SU-DHL-6 (cell line): ENCODE results near the gene SDK2.

Experiments
- H2AFZ ChIP-seq: fragments of 200-600 bp; sonication (generic); 2 replicates; pipeline ENCODE4 v1.6.1; 2014; ENCODE audit warnings: low read depth, mild to moderate bottlenecking, moderate library complexity, mixed read lengths, antibody characterized with exemption, low read length; ENCODE audit not compliant: severe bottlenecking
- H3F3A ChIP-seq: fragments of 200-600 bp; shearing (Covaris generic); 2 replicates; pipeline ENCODE4 v1.6.0; 2016; ENCODE audit warnings: antibody characterized with exemption, mild to moderate bottlenecking; ENCODE audit not compliant: insufficient read depth
- H3K27ac ChIP-seq: fragments of 200-600 bp; sonication (generic); 2 replicates; pipeline ENCODE4 v1.5.1; 2016; ENCODE audit warnings: low read depth, mild to moderate bottlenecking, low read length, moderate library complexity, mixed read lengths
- H3K27me3 ChIP-seq: fragments of 200-600 bp; sonication (generic), shearing (Covaris generic); 2 replicates; pipeline ENCODE4 v1.6.0; 2014; ENCODE audit warnings: mild to moderate bottlenecking, low read length
- H3K36me3 ChIP-seq: fragments of 200-600 bp; sonication (generic); 2 replicates; pipeline ENCODE4 v1.6.1; 2014; ENCODE audit warnings: mild to moderate bottlenecking, low read length, mixed read lengths
- H3K4me2 ChIP-seq: fragments of 300-600, 200-600 bp; shearing (Covaris generic), sonication (generic); 2 replicates; pipeline ENCODE4 v1.6.0; 2014; ENCODE audit warnings: low read length, low read depth, mild to moderate bottlenecking; ENCODE audit not compliant: poor library complexity, severe bottlenecking
- H3K4me3 ChIP-seq: fragments of 200-600 bp; sonication (generic); 2 replicates; pipeline ENCODE4 v1.5.1; 2014; ENCODE audit warnings: antibody characterized with exemption, low read length, mild to moderate bottlenecking, mixed read lengths; ENCODE audit not compliant: insufficient read depth, poor library complexity, severe bottlenecking
- H3K79me2 ChIP-seq: fragments of 200-600 bp; sonication (generic); 2 replicates; pipeline ENCODE4 v1.6.1; 2014; ENCODE audit warnings: mild to moderate bottlenecking, low read length, moderate library complexity; ENCODE audit not compliant: insufficient read depth
- H3K9ac ChIP-seq: fragments of 200-600 bp; sonication (generic); 2 replicates; pipeline ENCODE4 v1.7.0; 2014; ENCODE audit warnings: mild to moderate bottlenecking, low read length
- H3K9me2 ChIP-seq: fragments of 200-600 bp; sonication (generic); replicated peaks from 2 replicates; pipeline ENCODE4 v1.6.1; 2014; ENCODE audit warnings: low read length; ENCODE audit not compliant: insufficient read depth
- H3K9me3 ChIP-seq: fragments of 200-600 bp; sonication (generic); 2 replicates; pipeline ENCODE4 v1.6.1; 2014; ENCODE audit warnings: low read length, mixed read lengths; ENCODE audit not compliant: insufficient read depth
- H4K20me1 ChIP-seq: fragments of 200-600 bp; sonication (generic); 2 replicates; pipeline ENCODE4 v1.6.1; 2014; ENCODE audit warnings: low read depth, mild to moderate bottlenecking, antibody characterized with exemption, low read length, moderate library complexity, mixed read lengths
- EZH2phosphoT487 ChIP-seq: fragments of 200-600 bp; sonication (generic), shearing (Covaris generic); conservative IDR thresholded peaks from 2 replicates; pipeline ENCODE4 v1.6.1; 2018; ENCODE audit warnings: mild to moderate bottlenecking, antibody characterized with exemption, low read length, moderate library complexity, mixed read lengths
- TF ChIP-seq, protein P1 (sequence below): fragments of 200-600 bp; sonication (generic); IDR thresholded peaks from one replicate; pipeline ENCODE4 v1.5.1; 2017; ENCODE audit warnings: antibody characterized with exemption, mild to moderate bottlenecking, low read length, moderate library complexity; ENCODE audit not compliant: insufficient read depth, poor library complexity, severe bottlenecking

SDK2 gene

DNA sequence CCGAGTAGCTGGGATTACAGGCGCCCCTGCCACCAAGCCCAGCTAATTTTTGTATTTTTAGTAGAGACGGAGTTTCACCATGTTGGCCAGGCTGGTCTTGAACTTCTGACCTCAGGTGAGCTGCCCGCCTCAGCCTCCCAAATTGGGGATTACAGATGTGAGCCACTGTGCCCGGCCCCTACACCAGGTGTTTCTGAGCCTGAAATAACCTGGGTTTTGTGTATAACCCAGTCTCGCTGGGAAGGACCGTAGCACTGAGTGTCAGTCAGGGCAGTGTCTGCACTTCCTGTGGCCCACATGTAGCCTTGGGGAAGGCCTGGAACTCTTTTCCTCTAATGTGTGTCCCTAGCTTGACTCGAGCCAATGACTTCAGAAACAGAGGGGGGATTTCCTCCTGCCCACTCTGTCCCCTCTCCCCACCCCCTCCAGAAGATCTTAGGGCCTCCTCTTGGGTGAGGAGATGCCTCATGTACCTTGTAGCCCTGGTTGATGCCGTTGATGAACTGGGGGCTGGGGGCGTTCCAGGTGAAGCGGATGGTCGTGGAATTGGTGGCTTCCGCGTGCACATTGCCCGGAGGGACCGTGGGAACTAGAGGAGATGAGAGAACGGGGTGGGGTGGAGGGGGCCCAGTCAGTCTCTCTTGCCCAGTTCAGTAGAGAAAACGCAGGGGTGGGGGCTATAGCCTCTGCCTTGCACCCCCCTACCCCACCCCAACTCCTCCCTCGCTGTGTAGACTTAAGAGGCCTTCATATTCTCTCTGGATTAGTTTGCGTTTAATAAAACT, 229.9 kb downstream of the SDK2 start:
- H3K79me2 ChIP-seq = no peaks in the 10 kb centered on the region
- H4K20me1 ChIP-seq = no peaks in the 10 kb centered on the region
- H3K36me3 ChIP-seq = no peaks in the 10 kb centered on the region
- no peak overlapping the region for H3K27ac ChIP-seq
- H3K4me3 ChIP-seq = no peak overlapping the region
- H3K9me3 ChIP-seq = no peaks in the 10 kb centered on the region
- no peaks in the 10 kb centered on the region for H3F3A ChIP-seq
- no peak overlapping the region for H3K4me2 ChIP-seq
- H3K9me2 ChIP-seq = no peaks in the 10 kb centered on the region
- TF ChIP-seq, protein P1, sequence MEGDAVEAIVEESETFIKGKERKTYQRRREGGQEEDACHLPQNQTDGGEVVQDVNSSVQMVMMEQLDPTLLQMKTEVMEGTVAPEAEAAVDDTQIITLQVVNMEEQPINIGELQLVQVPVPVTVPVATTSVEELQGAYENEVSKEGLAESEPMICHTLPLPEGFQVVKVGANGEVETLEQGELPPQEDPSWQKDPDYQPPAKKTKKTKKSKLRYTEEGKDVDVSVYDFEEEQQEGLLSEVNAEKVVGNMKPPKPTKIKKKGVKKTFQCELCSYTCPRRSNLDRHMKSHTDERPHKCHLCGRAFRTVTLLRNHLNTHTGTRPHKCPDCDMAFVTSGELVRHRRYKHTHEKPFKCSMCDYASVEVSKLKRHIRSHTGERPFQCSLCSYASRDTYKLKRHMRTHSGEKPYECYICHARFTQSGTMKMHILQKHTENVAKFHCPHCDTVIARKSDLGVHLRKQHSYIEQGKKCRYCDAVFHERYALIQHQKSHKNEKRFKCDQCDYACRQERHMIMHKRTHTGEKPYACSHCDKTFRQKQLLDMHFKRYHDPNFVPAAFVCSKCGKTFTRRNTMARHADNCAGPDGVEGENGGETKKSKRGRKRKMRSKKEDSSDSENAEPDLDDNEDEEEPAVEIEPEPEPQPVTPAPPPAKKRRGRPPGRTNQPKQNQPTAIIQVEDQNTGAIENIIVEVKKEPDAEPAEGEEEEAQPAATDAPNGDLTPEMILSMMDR = no peak
- no peak for TF ChIP-seq EZH2phosphoT487
- H2AFZ ChIP-seq = no peak overlapping the region
- no peaks in the 10 kb centered on the region for H3K27me3 ChIP-seq
- no peak overlapping the region for H3K9ac ChIP-seq

DNA sequence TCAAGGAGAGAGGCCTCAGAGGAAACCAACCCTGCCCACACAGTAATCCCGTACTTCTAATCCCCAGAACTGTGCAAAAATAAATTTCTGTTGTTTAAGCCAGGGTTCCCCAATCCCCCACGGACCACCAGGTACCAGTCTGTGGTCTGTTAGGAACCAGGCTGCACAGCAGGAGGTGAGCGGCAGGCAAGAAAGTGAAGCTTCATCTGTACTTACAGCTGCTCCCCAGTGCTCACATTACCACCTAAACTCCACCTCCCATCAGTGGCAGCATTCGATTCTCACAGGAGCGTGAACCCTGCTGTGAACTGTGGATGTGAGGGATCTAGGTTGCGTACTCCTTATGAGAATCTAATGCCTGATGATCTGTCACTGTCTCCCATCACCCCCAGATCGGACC, 231.3 kb downstream of the SDK2 start:
- Histone ChIP-seq H3K79me2 (no peaks in the 10 kb centered on the region), H3K27ac (no peak overlapping the region), H3F3A (no peaks in the 10 kb centered on the region), H4K20me1 (no peaks in the 10 kb centered on the region), H3K9me3 (no peaks in the 10 kb centered on the region), H2AFZ (no peak overlapping the region), H3K4me3 (no peak overlapping the region), H3K4me2 (no peak overlapping the region), H3K27me3 (no peaks in the 10 kb centered on the region), H3K9me2 (no peaks in the 10 kb centered on the region), H3K9ac (no peak overlapping the region), H3K36me3 (no peaks in the 10 kb centered on the region)
- TF ChIP-seq EZH2phosphoT487 = no peak
- TF ChIP-seq, protein P1 = no peak

DNA sequence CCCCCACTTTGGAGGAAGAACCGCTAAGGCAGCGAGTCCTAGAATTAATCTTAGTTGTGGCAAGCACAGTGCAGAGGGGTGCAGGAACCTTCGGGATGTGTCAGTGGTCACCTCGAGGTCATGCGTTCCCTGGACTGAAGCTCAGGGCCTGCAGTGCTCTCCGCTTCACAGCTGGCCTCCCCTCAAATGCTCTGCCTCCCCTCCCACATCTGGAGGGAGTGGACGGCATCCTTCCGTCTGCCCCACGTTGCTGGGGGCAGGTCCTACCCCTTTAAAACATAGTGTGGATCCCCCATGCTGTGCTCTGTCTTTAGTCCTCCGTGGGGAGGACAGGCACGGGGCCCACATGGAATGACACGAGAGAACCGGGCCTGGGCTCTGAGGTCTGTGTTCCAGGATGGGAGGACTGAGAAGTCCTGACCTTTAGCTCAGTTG, 232.9 kb downstream of the SDK2 start:
- no peak overlapping the region for H2AFZ ChIP-seq
- H4K20me1 ChIP-seq = no peaks in the 10 kb centered on the region
- H3K4me3 ChIP-seq = no peak overlapping the region
- no peaks in the 10 kb centered on the region for H3K9me2 ChIP-seq
- no peaks in the 10 kb centered on the region for H3F3A ChIP-seq
- TF ChIP-seq, protein P1 = no peak
- no peak for TF ChIP-seq EZH2phosphoT487
- H3K36me3 ChIP-seq = no peaks in the 10 kb centered on the region
- no peak overlapping the region for H3K27ac ChIP-seq
- H3K79me2 ChIP-seq = no peaks in the 10 kb centered on the region
- H3K9me3 ChIP-seq = no peaks in the 10 kb centered on the region
- no peaks in the 10 kb centered on the region for H3K27me3 ChIP-seq
- H3K4me2 ChIP-seq = no peak overlapping the region
- H3K9ac ChIP-seq = no peak overlapping the region
